ENCODE results near the gene ACSM3. TPM values are rescaled to one million over a fixed set of nuclear protein-coding genes. Genes with fewer than 3 reads are reported as not detected.

ACSM3 gene
- total and polyA plus RNA-seq, 2 donors (not counting 3 experiments of a cell fraction or from before 2014, with no cell fraction given), result 23.7 to 37.3 TPM

GRCh38 chr16:20767577-20767976 lies 3.8 kb downstream of the ACSM3 start:
- no TSS peak for BruUV-seq (replicated peaks)
- Histone ChIP-seq H3K9ac (replicated peaks; ENCODE audit: extremely low read depth, insufficient read depth, low read length) (no peak overlapping the region), H3K36me3 (ENCODE audit: control insufficient read depth in 2 of 2, extremely low read depth in 1 of 2, insufficient read depth in 2 of 2, low read length in 2 of 2) (no peaks in the 10 kb centered on the region), H3K4me3 (replicated peaks in 1 of 3; ENCODE audit: insufficient read depth in 1 of 3, low read depth in 1 of 3, low read length in 3 of 3) (no peak overlapping the region), H2AFZ (ENCODE audit: low read depth, low read length) (no peak overlapping the region), H4K20me1 (replicated peaks; ENCODE audit: control insufficient read depth, extremely low read depth, insufficient read depth, low read length) (no peaks in the 10 kb centered on the region), H3K9me1 (replicated peaks; ENCODE audit: control insufficient read depth, extremely low read depth, insufficient read depth, low read length) (no peaks in the 10 kb centered on the region), H3K9me3 (replicated peaks; ENCODE audit: control insufficient read depth, insufficient read depth, low read length) (no peaks in the 10 kb centered on the region), H3K27ac (ENCODE audit: insufficient read depth, low read depth, low read length) (no peak overlapping the region), H3K79me2 (ENCODE audit: control insufficient read depth, insufficient read depth, low read length) (no peaks in the 10 kb centered on the region), H3K4me2 (ENCODE audit: insufficient read depth, low read length) (no peak overlapping the region), H3K4me1 (ENCODE audit: control insufficient read depth, extremely low read depth, insufficient read depth, low read length) (no peaks in the 10 kb centered on the region), H3K27me3 (ENCODE audit: control insufficient read depth in 2 of 2, insufficient read depth in 2 of 2, low read length in 2 of 2) (peaks cover 3 to 5% of the 10 kb centered on the region in 2 experiments)
- CTCF ChIA-PET, result no interaction called here
- DNase-seq (ENCODE audit: low read depth, low spot score) (no peak), FAIRE-seq (no peak)
- POLR2A ChIA-PET, result no interaction called here
- dilution Hi-C loops (cut with MboI; ENCODE audit: extremely low pct_ligation_motif_present, low sequenced_read_pairs), result no loop called here
- TF ChIP-seq GATA2 (IDR thresholded peaks at IDR 0.05; ENCODE audit: insufficient read depth, insufficient read length, low read depth, low read length) (no peak), POLR2AphosphoS5 (IDR thresholded peaks at IDR 0.05; ENCODE audit: insufficient read depth, low read depth, low read length) (no peak), MAX (IDR thresholded peaks at IDR 0.05; ENCODE audit: insufficient read depth, insufficient read length) (no peak), FOS (IDR thresholded peaks at IDR 0.05; ENCODE audit: borderline replicate concordance, insufficient read depth, low read length) (no peak), POLR2A (IDR thresholded peaks at IDR 0.05; ENCODE audit: low read depth, low read length) (no peak), EZH2 (IDR thresholded peaks at IDR 0.05; ENCODE audit: borderline replicate concordance, low read depth, low read length, severe bottlenecking) (no peak), JUN (IDR thresholded peaks at IDR 0.05; ENCODE audit: borderline replicate concordance, insufficient read depth, insufficient read length, low read depth) (no peak), CTCF (IDR thresholded peaks at IDR 0.05; ENCODE audit: extremely low read depth in 1 of 2, insufficient read depth in 1 of 2, low read depth in 1 of 2, low read length in 2 of 2) (no peak), MYC (IDR thresholded peaks at IDR 0.05; ENCODE audit: low read depth, low read length) (no peak)
- intact Hi-C loops (cut with micrococcal nuclease), result no loop called here

Data from endothelial cell of umbilical vein (primary cell).